HG03469 (cell line): ENCODE measurements around the gene GNAS-AS1.

ENCODE experiments used
- ATAC-seq: cut with Tn5 transposase; IDR thresholded peaks from one replicate; pipeline ENCODE4 v1.9.1; 2021; ENCODE audit warnings: mild to moderate bottlenecking, moderate library complexity, moderate number of reproducible peaks; ENCODE audit not compliant: unreplicated experiment

GNAS-AS1 gene

DNA sequence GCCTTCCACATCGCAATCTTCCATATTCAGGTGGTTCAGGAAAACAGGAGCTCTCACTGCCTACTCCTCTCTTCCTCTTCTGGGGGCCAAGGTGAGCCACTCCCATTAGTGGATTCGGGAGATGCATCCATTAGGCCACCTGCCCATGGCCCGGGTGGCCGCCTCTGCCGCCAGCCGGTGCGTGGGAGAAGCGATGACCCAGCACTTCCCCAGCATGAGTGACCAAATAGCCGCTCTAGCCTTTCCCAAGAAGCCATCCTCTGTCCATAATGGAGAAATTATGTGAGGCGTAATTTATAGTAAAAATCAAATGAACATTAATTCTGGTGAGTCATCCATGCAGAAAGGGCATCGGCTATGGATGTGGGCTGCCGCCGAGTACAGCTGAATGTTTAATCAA, 39.4 kb downstream of the GNAS-AS1 start:
- ATAC-seq, result no peak

GRCh38 chr20:58810879-58811250, 39.8 kb downstream of the GNAS-AS1 start:
- no peak for ATAC-seq

- no peak for ATAC-seq
These were observed 40.4 kb downstream of the GNAS-AS1 start for GRCh38 chr20:58810116-58810878.

DNA sequence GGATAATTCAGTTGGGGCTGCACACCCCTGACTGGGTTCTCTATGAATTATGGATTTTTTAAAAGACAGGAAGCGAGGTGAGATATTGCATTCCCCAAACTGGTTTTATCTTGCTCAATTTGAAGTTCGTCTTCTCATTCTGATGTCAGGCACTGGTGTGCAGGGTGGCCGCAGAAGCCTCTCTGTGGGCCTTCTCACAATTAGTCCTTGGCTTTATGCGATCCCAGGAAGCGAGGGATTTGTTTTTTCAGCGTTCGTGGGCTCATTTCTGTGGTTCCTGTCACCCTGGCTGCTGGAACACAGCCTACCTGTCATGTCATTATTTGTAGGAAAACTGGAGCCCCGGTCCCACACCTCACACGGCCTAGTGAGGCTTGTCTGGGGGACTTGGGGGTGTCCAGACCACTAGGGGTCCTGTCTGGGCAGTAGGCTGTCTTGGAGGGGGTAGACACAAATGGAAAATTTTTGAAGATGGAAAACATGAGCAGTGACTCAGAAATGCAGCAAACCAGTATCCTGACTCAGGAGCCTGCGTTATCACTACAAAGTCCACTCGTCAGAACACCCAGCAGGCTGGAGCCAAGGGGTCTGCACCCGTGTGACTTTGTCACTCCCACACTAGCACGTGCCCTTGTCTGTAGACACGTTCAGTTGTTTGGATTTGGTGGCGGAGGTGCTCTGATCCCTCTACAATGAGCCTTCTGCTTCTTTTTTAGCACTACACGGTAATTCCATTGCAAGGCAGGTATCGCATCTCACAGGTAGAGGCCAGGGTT, 42.2 kb downstream of the GNAS-AS1 start:
- no peak for ATAC-seq

GRCh38 chr20:58807801-58808200, 42.9 kb downstream of the GNAS-AS1 start:
- ATAC-seq, result no peak

GRCh38 chr20:58803533-58803932, 47.2 kb downstream of the GNAS-AS1 start:
- no peak for ATAC-seq

DNA sequence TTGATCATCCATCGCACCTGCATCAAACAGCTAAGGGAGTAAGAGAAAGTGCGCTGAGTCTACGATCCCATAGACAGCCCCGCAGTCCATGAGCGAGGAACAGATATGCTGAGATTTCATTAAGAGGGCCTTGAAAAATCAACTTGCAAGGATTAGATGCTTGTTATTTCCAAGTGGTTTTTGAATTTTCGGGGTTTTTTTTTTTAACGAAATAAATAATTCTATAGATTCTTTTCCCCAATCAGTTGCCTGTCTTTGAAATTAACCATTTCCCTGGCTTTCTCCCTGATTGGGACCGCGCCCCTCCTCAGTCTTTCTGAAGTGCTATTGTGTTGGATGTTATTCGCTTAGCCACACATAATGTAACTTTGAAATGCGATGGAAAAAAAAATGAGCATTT, 48.6 kb downstream of the GNAS-AS1 start:
- no peak for ATAC-seq

DNA sequence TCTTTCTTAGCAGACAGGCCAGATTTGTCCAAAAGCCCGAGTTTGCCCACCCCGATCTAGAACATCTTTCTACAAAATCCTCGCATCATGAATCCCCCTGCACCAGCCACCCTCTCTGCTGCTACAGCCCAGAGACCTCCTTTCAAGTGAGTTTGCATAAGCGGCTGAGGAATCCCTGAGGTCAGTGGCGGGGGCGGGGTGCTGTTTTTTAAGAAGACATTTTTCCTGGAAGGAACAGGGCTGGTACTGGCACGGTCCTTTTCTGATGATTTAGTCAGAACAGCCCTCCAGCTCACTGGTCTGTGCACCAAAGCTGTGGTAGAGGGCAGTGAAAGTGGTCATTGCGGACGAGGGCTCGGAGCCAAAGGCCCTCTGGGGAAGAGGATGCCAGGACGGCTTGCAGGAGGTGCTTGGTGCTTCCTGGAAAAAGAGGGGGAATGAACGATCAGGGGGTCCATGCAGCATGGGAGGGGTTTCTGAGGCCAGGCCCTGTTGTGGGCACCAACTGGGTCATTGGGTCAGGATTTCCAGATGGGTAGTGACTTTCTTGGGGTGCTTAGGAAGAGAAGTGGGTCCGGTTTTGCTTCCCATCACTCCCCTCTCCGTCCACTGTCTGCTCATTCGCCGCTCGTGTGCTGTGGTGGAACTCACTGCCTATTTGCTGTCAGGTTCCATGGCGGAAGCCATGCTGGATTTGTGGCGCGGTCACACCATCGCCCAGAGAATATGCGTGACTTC, 50.4 kb downstream of the GNAS-AS1 start:
- no peak for ATAC-seq

GRCh38 chr20:58797371-58798338, 53.0 kb downstream of the GNAS-AS1 start:
- ATAC-seq, result no peak

GRCh38 chr20:58795923-58796245, 54.8 kb downstream of the GNAS-AS1 start:
- no peak for ATAC-seq

GRCh38 chr20:58795181-58795922, 55.4 kb downstream of the GNAS-AS1 start:
- no peak for ATAC-seq

GRCh38 chr20:58794510-58795180, 56.1 kb downstream of the GNAS-AS1 start:
- no peak for ATAC-seq

- no peak for ATAC-seq
These were observed 56.9 kb downstream of the GNAS-AS1 start for GRCh38 chr20:58793512-58794420.

GRCh38 chr20:58792426-58792825, 58.3 kb downstream of the GNAS-AS1 start:
- ATAC-seq, result no peak

GRCh38 chr20:58791286-58791685, 59.4 kb downstream of the GNAS-AS1 start:
- ATAC-seq, result no peak

- ATAC-seq, result no peak
These were observed 60.2 kb downstream of the GNAS-AS1 start for GRCh38 chr20:58790454-58790853.

GRCh38 chr20:58788896-58789544, 61.7 kb downstream of the GNAS-AS1 start:
- ATAC-seq, result no peak
